ENCODE results near the gene OBSCN.

GRCh38 chr1:228363686-228364067 is 155.8 kb downstream of the OBSCN start:
- TF ChIP-seq POLR2A (IDR thresholded peaks at IDR 0.05; ENCODE audit: low read depth, low read length) (no peak), TAF1 (IDR thresholded peaks at IDR 0.05; ENCODE audit: low read depth, low read length) (no peak), POLR2AphosphoS5 (IDR thresholded peaks at IDR 0.05; ENCODE audit: low read depth, low read length) (no peak), SPI1 (IDR thresholded peaks at IDR 0.05; ENCODE audit: low read depth, low read length) (no peak), POU2F2 (IDR thresholded peaks at IDR 0.05; ENCODE audit: low read depth, low read length) (no peak), PAX5 (IDR thresholded peaks at IDR 0.05; ENCODE audit: insufficient read depth, low read length, severe bottlenecking) (no peak)

Data from GM12891 (cell line).